Measurements from ENCODE around the gene CAPZA2. TPM values are rescaled to one million over a fixed set of nuclear protein-coding genes. Genes with fewer than 3 reads are reported as not detected.

The CAPZA2 gene
- total and polyA plus RNA-seq, 2 donors from 2014 or later: 130 to 295 TPM

GRCh38 chr7:116861717-116862116, 670 bp upstream of the CAPZA2 start:
- H3K9me3 ChIP-seq (ENCODE audit: control insufficient read depth in 2 of 3, insufficient read depth in 1 of 3, low read length in 3 of 3): no peaks in the 10 kb centered on the region
- no peaks in the 10 kb centered on the region for H3K36me3 ChIP-seq (ENCODE audit: control insufficient read depth in 2 of 3, insufficient read depth in 3 of 3, low read length in 3 of 3)
- FAIRE-seq: no peak
- H3K4me1 ChIP-seq (ENCODE audit: control insufficient read depth in 2 of 3, insufficient read depth in 2 of 3, low read depth in 1 of 3, low read length in 3 of 3): peaks cover 0 to 7% (median 3%) of the 10 kb centered on the region in 3 donors
- H3K4me3 ChIP-seq (ENCODE audit: low read length in 3 of 3): peak overlapping the region in 1 of 3 donors; percentile 46
- peak in 1 of 5 donors; percentile 39 for DNase-seq
- H3K27me3 ChIP-seq (ENCODE audit: control insufficient read depth, insufficient read depth, low read length): no peaks in the 10 kb centered on the region
- peak overlapping the region in 1 of 3 donors; percentile 13 for H3K9ac ChIP-seq (ENCODE audit: low read length in 3 of 3)
- no peak overlapping the region for H3K27ac ChIP-seq (ENCODE audit: low read depth in 2 of 2, low read length in 2 of 2)
- intact Hi-C loops (cut with DNase I): no loop called here
- no peak for TF ChIP-seq CTCF (IDR thresholded peaks at IDR 0.05; ENCODE audit: borderline replicate concordance, extremely low read depth, insufficient read depth)

DNA sequence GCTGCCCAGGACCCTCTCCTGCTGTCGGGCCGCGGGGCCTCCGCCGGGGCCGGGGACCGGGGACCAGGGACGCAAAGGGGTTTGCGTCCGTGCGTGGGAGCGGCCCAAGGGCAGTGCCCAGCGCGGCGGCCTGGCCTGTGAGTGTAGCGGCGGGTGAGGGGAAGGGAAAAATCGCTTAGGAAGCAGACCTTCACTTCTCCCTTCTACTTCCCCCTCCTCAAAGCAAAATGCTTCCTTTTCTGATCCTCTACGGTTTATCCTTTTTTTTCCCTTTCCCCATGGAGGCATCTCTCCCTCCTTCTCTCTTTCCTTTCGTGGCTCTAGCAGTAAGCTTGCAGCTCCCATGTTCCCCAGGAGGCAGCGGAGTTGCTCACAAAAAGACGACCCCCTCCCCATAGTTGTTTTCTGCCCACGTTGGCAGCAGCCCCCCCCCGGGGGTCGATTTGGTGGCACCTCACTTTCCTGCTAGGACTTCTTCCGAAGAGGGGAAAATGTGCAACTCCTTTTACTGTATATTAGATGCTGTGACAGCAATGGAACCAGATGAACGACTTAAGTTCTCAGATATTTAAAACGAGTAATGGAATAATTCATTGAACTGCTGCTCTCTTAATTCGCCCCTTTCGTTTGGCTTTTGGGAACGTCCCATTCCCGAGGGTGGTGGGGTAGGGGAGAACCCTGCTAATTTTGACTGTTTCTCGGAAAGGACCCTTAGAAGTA, 724 bp downstream of the CAPZA2 start:
- Histone ChIP-seq H3K9me3 (ENCODE audit: control insufficient read depth in 2 of 3, insufficient read depth in 1 of 3, low read length in 3 of 3) (no peaks in the 10 kb centered on the region), H3K4me3 (ENCODE audit: low read length in 3 of 3) (peak overlapping the region; percentile 84 to 95 (median 90)), H3K9ac (ENCODE audit: low read length in 3 of 3) (peak overlapping the region; percentile 83 to 92 (median 85)), H3K27ac (ENCODE audit: low read depth in 2 of 2, low read length in 2 of 2) (peak overlapping the region; percentile 94 to 99), H3K36me3 (ENCODE audit: control insufficient read depth in 2 of 3, insufficient read depth in 3 of 3, low read length in 3 of 3) (no peaks in the 10 kb centered on the region), H3K4me1 (ENCODE audit: control insufficient read depth in 2 of 3, insufficient read depth in 2 of 3, low read depth in 1 of 3, low read length in 3 of 3) (peaks cover 0 to 7% (median 3%) of the 10 kb centered on the region in 3 donors), H3K27me3 (ENCODE audit: control insufficient read depth, insufficient read depth, low read length) (no peaks in the 10 kb centered on the region)
- peak in 4 of 5 donors; percentile 64 to 82 (median 79) for DNase-seq
- intact Hi-C loops (cut with DNase I): no loop called here
- TF ChIP-seq CTCF (IDR thresholded peaks at IDR 0.05; ENCODE audit: borderline replicate concordance, extremely low read depth, insufficient read depth): no peak
- FAIRE-seq: no peak

DNA sequence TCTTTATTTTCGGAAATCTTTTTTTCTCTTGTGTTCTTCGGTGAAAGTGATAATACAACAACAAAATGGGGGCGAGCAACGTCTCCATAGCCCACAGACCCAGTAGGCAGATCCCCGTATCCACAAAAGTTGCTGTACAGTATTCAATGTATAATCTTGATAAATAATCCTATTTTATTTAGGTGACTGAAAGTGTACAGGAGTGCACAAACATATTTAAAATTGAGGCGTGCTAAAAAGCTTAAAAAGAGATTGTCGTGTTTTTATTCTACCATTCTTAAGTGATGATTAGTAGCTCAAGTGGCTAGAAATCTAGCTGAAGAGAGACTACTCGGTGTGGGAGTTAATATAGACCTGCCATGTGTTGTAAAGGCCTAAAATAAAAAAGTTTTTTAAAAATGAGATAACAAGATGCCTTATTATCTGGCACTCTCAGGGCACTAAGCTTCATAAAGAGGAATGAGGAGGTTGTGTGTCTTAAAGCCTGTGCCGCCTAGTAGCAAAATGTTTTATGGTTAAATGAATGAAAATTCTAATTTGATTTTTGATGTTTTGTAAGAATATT, 1.6 kb downstream of the CAPZA2 start:
- TF ChIP-seq CTCF (IDR thresholded peaks at IDR 0.05; ENCODE audit: borderline replicate concordance, extremely low read depth, insufficient read depth): no peak
- no peak for FAIRE-seq
- Histone ChIP-seq H3K27ac (ENCODE audit: low read depth in 2 of 2, low read length in 2 of 2) (peak overlapping the region in 1 of 2 donors; percentile 30), H3K4me3 (ENCODE audit: low read length in 3 of 3) (peak overlapping the region; percentile 84 to 95 (median 90)), H3K36me3 (ENCODE audit: control insufficient read depth in 2 of 3, insufficient read depth in 3 of 3, low read length in 3 of 3) (no peaks in the 10 kb centered on the region), H3K9ac (ENCODE audit: low read length in 3 of 3) (peak overlapping the region; percentile 83 to 92 (median 85)), H3K27me3 (ENCODE audit: control insufficient read depth, insufficient read depth, low read length) (no peaks in the 10 kb centered on the region), H3K4me1 (ENCODE audit: control insufficient read depth in 2 of 3, insufficient read depth in 2 of 3, low read depth in 1 of 3, low read length in 3 of 3) (peaks cover 0 to 8% (median 3%) of the 10 kb centered on the region in 3 donors), H3K9me3 (ENCODE audit: control insufficient read depth in 2 of 3, insufficient read depth in 1 of 3, low read length in 3 of 3) (no peaks in the 10 kb centered on the region)
- intact Hi-C loops (cut with DNase I): no loop called here
- DNase-seq: no peak

Measured in kidney (tissue), 14 donors.